KOPT-K1 (cell line): ENCODE measurements around the gene DYNLL1.
"Not testable (repeated sequence)": the region's sequence is repeated elsewhere in the genome, so short reads cannot be mapped to it uniquely, and the experiment has no call there.

Experiments
- H3K27ac ChIP-seq: fragments of 200-600 bp; sonication (generic); 2 replicates; pipeline ENCODE4 v1.5.1; 2016; ENCODE audit warnings: antibody characterized with exemption, mild to moderate bottlenecking, low read depth, low read length; ENCODE audit not compliant: poor library complexity, severe bottlenecking
- H3K36me3 ChIP-seq: fragments of 200-600 bp; sonication (generic); 2 replicates; pipeline ENCODE4 v1.5.1; 2017; ENCODE audit warnings: antibody characterized with exemption, mild to moderate bottlenecking, low read length, moderate library complexity; ENCODE audit not compliant: insufficient read depth
- H3K9me3 ChIP-seq: fragments of 200-600 bp; sonication (generic); 2 replicates; pipeline ENCODE4 v1.5.1; 2017; ENCODE audit warnings: antibody characterized with exemption, low read length, mild to moderate bottlenecking; ENCODE audit not compliant: insufficient read depth, poor library complexity, severe bottlenecking

DYNLL1 gene

GRCh38 chr12:120488057-120488640 is 7.8 kb upstream of the DYNLL1 start:
- no peaks in the 10 kb centered on the region; the same call in 1 of the 2 replicates for H3K36me3 ChIP-seq
- H3K27ac ChIP-seq: no peak overlapping the region
- no peaks in the 10 kb centered on the region for H3K9me3 ChIP-seq

GRCh38 chr12:120489018-120489417 is 6.9 kb upstream of the DYNLL1 start:
- Histone ChIP-seq H3K27ac (no peak overlapping the region), H3K36me3 (no peaks in the 10 kb centered on the region; the same call in 1 of the 2 replicates), H3K9me3 (no peaks in the 10 kb centered on the region)

- Histone ChIP-seq H3K36me3 (no peaks in the 10 kb centered on the region; the same call in 1 of the 2 replicates), H3K9me3 (no peaks in the 10 kb centered on the region), H3K27ac (no peak overlapping the region)
These were observed 5.6 kb upstream of the DYNLL1 start for GRCh38 chr12:120490325-120490724.

DNA sequence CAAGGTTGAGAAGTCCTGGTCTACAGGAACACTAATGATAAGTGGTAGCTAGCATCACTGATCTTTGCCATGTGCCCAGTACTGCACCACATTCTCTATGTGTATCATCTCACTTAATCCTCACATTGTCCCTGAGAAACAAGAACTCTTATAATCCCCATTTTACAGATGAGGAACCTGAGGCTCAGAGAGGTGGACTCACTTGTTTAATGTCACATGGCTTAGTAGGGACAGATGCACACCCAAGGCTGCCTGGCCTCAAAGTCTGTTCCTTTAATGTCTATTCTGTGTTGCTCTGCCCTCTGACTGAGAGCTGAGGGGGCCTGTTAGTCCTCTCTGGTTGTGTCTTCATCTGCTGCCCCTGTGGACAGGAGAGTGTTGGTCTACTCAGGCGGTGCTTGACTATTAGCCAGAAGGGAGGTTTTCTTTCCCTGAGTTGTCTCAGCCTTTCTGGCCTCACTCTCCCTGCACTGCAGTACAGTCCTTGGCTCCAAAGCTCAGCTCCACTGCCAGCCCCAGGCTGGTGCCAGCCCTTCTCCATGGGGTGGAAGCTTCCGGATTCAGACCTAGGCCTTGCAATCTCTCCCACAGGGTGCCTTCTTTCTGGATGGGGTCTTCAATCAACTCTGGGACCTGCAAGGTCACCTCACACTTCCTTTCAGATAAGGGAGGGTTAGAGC is 4.9 kb upstream of the DYNLL1 start:
- H3K36me3 ChIP-seq: no peaks in the 10 kb centered on the region; the same call in 1 of the 2 replicates
- H3K27ac ChIP-seq: no peak overlapping the region
- H3K9me3 ChIP-seq: no peaks in the 10 kb centered on the region

DNA sequence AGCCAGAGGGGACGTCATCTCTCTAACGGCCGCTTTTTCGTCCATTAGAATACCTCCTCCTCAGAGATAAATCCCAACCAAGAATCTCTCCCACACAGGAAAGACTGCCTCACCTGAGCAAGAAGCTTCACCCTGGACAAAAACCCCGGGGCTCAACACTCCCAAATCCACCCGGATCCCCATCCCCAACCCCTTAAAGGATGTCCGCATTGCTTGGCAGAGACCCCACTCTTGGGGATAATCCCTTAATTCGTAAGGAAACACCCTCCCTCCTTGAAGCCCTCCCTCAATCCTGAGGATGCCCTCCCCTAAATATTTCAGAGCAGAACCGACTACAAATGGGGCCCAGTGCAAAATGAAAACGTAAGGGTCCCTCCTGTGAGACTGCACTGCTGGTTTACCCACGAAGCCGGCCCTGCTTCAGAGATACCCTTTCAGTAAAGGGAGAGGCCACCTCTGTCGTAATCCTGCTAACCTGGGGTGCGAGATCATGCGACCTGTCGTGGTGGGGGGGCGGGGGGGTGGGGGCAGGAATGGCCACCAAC is 655 bp upstream of the DYNLL1 start:
- Histone ChIP-seq H3K9me3 (no peaks in the 10 kb centered on the region), H3K36me3 (peaks cover 31% of the 10 kb centered on the region), H3K27ac (peak overlapping the region; percentile 66)

DNA sequence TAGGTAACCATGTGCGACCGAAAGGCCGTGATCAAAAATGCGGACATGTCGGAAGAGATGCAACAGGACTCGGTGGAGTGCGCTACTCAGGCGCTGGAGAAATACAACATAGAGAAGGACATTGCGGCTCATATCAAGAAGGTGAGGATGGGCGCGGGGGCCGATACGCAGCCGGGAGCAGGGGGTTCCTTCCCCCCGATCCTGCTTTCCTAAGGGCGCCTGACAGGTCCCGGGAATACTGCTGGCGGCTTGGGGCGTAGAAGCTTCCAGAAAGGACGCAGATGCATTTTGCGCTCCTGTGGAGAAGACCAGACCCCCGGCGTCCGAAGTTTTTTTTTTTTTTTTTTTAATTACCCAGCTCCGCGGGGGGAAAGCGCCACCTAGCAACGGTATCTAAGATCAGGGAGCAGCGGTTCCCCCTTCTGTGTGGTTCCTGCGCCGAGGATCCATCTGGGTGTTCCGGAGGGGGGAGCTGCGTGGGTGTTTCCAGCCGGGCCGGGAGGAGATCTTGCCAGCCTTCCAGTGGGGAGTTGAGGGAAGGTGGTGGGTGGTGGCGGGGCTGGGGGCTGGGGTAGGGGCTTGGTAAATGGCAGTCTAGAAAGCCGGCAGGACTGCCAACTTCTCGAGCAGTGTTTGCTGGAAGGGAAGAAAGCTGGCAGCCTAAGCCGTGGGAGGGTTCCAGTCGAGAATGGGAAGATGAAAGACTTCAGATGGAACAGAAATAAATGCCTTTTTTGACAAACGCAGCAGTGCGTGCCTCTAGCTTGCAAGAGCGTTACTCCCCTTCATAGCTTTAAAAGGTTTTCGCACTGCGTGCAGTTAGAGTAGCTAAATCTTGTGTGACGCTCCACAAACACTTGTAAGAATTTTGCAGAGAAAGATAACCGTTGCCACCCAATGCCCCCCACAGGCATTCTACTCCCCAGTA is 764 bp downstream of the DYNLL1 start:
- H3K36me3 ChIP-seq: peaks cover 44% of the 10 kb centered on the region
- H3K27ac ChIP-seq: peak overlapping the region; percentile 66
- H3K9me3 ChIP-seq: no peaks in the 10 kb centered on the region

DNA sequence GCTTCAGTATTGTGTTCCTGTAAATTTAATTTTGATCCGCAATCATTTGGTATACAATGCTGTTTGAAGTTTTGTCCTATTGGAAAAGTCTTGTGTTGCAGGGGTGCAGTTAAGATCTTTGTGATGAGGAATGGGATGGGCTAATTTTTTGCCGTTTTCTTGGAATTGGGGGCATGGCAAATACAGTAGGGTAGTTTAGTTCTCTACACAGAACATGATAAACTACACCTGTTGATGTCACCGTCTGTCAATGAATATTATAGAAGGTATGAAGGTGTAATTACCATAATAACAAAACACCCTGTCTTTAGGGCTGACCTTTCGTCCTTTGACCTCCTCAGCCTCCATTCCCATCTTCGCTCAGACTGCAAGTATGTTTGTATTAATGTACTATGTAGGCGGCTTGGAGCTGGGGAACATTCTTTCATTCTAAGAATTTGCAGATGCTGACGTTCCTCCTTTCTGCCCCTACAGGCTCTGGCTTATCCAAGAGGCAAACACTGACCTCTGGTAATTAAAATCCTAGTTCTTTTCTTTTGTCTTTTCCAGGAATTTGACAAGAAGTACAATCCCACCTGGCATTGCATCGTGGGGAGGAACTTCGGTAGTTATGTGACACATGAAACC is 1.7 kb downstream of the DYNLL1 start:
- H3K9me3 ChIP-seq: no peaks in the 10 kb centered on the region
- peaks cover 50% of the 10 kb centered on the region for H3K36me3 ChIP-seq
- H3K27ac ChIP-seq: peak overlapping the region; percentile 66

- Histone ChIP-seq H3K36me3 (peaks cover 62% of the 10 kb centered on the region), H3K9me3 (no peaks in the 10 kb centered on the region), H3K27ac (no peak overlapping the region)
These were observed 3.1 kb downstream of the DYNLL1 start for GRCh38 chr12:120498870-120499515.

DNA sequence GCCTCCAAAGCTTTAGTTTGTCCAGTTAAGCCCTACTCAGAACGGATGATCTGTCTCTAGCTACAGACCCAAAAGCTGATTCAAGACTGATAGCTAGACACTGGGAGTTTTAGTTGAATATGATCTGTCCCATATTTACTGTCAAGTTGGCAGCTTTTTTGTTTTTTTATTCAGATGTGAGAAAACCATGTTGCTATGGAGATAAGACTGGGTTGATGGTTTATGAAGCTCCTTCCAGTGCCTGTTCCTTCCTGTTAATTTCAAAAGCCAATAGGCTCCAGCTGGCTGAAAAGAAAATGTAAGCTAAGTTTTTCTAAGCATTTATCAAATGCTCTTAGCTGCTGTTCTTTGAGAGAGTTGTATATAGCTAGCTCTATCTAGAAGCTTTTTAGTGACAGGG is 4.7 kb downstream of the DYNLL1 start:
- no peak overlapping the region for H3K27ac ChIP-seq
- peaks cover 74% of the 10 kb centered on the region for H3K36me3 ChIP-seq
- no peaks in the 10 kb centered on the region for H3K9me3 ChIP-seq

- peaks cover 71% of the 10 kb centered on the region for H3K36me3 ChIP-seq
- no peaks in the 10 kb centered on the region for H3K9me3 ChIP-seq
- no peak overlapping the region for H3K27ac ChIP-seq
These were observed 8.7 kb downstream of the DYNLL1 start for GRCh38 chr12:120504587-120504986.

DNA sequence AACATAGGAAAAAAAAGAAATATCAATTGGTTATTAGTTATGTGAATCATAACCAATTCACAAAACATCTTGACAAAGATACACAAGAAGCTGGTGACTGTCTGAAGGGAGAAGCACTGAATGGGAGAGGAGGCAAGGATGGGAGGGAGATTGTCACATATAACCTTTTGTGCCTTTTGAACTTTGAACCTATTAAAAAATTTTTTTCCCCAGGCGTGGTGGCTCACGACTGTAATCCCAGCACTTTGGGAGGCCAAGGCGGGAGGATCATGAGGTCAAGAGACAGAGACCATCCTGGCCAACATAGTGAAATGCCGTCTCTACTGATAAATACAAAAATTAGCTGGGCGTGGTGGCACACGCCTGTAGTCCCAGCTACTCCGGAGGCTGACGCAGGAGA is 12.6 kb downstream of the DYNLL1 start:
- Histone ChIP-seq H3K36me3 (peaks cover 52% of the 10 kb centered on the region), H3K27ac (no peak overlapping the region), H3K9me3 (no peaks in the 10 kb centered on the region)

GRCh38 chr12:120514002-120514401 is 18.1 kb downstream of the DYNLL1 start:
- Histone ChIP-seq H3K36me3 (peaks cover 50% of the 10 kb centered on the region), H3K27ac (no peak overlapping the region), H3K9me3 (no peaks in the 10 kb centered on the region)

DNA sequence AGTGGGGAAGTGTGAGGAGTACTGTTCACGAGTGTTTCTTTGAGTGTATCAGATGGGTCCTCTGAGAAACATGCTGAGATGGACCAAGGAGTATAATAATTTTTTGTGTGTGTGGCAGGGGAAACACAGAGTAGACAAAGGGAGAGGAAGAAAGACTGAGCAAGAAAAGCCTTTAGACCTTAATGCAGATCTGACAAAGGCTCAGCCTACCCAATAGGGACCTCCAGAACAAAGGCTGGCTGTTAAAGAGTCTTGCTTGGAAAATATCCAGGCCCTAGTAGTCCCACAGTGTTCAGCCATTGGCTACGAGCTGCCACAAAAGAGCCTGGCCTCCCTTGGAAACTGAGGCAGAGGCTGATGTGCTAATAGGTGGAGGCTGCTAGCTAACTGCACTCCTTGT is 19.6 kb downstream of the DYNLL1 start:
- H3K36me3 ChIP-seq: peaks cover 38% of the 10 kb centered on the region
- H3K9me3 ChIP-seq: no peaks in the 10 kb centered on the region
- no peak overlapping the region for H3K27ac ChIP-seq

- H3K27ac ChIP-seq, H3K9me3 ChIP-seq: not testable (repeated sequence)
- H3K36me3 ChIP-seq: peaks cover 45% of the 10 kb centered on the region
These were observed 23.4 kb downstream of the DYNLL1 start for GRCh38 chr12:120519324-120519723.
